ENCODE measurements around the gene RELN. TPM values are rescaled to one million over a fixed set of nuclear protein-coding genes. Genes with fewer than 3 reads are reported as not detected.

The RELN gene
- total RNA-seq, 1 donor from 2014 or later: 0.11 TPM

- intact Hi-C loops (cut with DNase I): no loop called here
- Histone ChIP-seq H3K4me3 (no peak overlapping the region), H3K9me3 (no peaks in the 10 kb centered on the region), H3K36me3 (no peaks in the 10 kb centered on the region), H3K27ac (no peak overlapping the region), H3K27me3 (no peaks in the 10 kb centered on the region), H3K4me1 (no peaks in the 10 kb centered on the region)
- no peak for DNase-seq (ENCODE audit: low spot score in 2 of 2)
- no peak for TF ChIP-seq CTCF (IDR thresholded peaks at IDR 0.05)
Observed at GRCh38 chr7:103714376-103714927, 275.0 kb downstream of the RELN start.

- Histone ChIP-seq H3K4me1 (no peaks in the 10 kb centered on the region), H3K36me3 (no peaks in the 10 kb centered on the region), H3K27ac (no peak overlapping the region), H3K4me3 (no peak overlapping the region), H3K9me3 (no peaks in the 10 kb centered on the region), H3K27me3 (no peaks in the 10 kb centered on the region)
- intact Hi-C loops (cut with DNase I): no loop called here
- no peak for DNase-seq (ENCODE audit: low spot score in 2 of 2)
- no peak for TF ChIP-seq CTCF (IDR thresholded peaks at IDR 0.05)
Observed at GRCh38 chr7:103712991-103713778, 276.3 kb downstream of the RELN start.

GRCh38 chr7:103711413-103711812 lies 278.0 kb downstream of the RELN start:
- no peaks in the 10 kb centered on the region for H3K27me3 ChIP-seq
- no peak for TF ChIP-seq CTCF (IDR thresholded peaks at IDR 0.05)
- DNase-seq (ENCODE audit: low spot score in 2 of 2): no peak
- H3K4me3 ChIP-seq: no peak overlapping the region
- H3K36me3 ChIP-seq: no peaks in the 10 kb centered on the region
- no peak overlapping the region for H3K27ac ChIP-seq
- H3K9me3 ChIP-seq: no peaks in the 10 kb centered on the region
- intact Hi-C loops (cut with DNase I): no loop called here
- H3K4me1 ChIP-seq: no peaks in the 10 kb centered on the region

- Histone ChIP-seq H3K9me3 (no peaks in the 10 kb centered on the region), H3K36me3 (no peaks in the 10 kb centered on the region), H3K4me1 (no peaks in the 10 kb centered on the region), H3K27me3 (no peaks in the 10 kb centered on the region), H3K27ac (no peak overlapping the region), H3K4me3 (no peak overlapping the region)
- DNase-seq (ENCODE audit: low spot score in 2 of 2): no peak
- TF ChIP-seq CTCF (IDR thresholded peaks at IDR 0.05): no peak
- intact Hi-C loops (cut with DNase I): no loop called here
Observed at GRCh38 chr7:103710247-103710646, 279.2 kb downstream of the RELN start.

GRCh38 chr7:103706805-103707204 lies 282.7 kb downstream of the RELN start:
- no peaks in the 10 kb centered on the region for H3K9me3 ChIP-seq
- no peaks in the 10 kb centered on the region for H3K36me3 ChIP-seq
- H3K27ac ChIP-seq: no peak overlapping the region
- H3K4me1 ChIP-seq: no peaks in the 10 kb centered on the region
- no peaks in the 10 kb centered on the region for H3K27me3 ChIP-seq
- DNase-seq (ENCODE audit: low spot score in 2 of 2): no peak
- H3K4me3 ChIP-seq: no peak overlapping the region
- intact Hi-C loops (cut with DNase I): no loop called here
- no peak for TF ChIP-seq CTCF (IDR thresholded peaks at IDR 0.05)
